Superior temporal gyrus (tissue), 1 donor: ENCODE measurements around the gene LCN15.
"Not testable (repeated sequence)": the region's sequence is repeated elsewhere in the genome, so short reads cannot be mapped to it uniquely, and the experiment has no call there.

Experiments
- DNase-seq: peaks from one replicate; pipeline ENCODE4 v3.0.0-alpha.2; 2016; ENCODE audit errors: extremely low spot score

Gene LCN15

GRCh38 chr9:136794281-136794999 lies 30.1 kb upstream of the LCN15 start:
- DNase-seq = no peak

DNA sequence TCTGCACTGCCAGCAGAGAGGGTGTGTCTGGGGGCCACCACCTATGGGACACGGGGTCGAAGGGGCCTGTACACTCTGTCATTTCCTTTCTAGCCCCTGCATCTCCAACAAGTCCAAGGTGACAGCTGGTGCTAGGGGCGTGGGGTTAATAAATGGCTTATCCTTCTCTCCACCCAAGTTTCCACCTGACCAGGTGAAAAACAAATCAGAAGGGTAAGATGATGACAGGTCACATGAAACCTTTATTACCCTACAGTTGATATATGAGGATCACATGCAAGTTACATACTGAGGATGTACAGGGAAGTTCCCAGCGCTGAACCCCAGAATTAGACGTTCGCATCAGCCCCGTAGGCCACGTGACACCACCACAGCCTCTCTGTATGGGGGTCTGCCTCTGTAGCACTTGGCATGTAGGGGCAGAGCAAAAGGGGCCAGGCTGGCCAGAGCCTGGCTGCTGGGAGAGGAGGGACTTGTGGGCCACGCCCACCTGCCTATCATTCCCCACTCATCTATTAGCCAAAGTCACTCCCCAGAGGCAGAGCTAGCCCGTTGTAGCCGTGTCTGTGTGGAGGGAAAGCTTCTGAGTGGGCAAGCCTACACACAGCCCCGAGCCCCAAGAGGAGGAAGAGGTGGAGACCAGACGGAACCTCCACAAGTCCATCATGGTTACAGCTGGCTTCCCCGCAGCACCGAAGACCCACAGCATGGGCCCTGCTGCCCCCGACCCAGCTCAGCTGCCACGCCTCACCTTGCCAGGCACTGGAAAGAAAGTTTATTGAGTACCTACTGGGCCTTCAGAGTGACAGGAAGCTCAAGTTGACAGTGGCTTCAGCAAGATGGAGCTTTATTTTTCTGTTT lies 29.0 kb upstream of the LCN15 start:
- no peak for DNase-seq

DNA sequence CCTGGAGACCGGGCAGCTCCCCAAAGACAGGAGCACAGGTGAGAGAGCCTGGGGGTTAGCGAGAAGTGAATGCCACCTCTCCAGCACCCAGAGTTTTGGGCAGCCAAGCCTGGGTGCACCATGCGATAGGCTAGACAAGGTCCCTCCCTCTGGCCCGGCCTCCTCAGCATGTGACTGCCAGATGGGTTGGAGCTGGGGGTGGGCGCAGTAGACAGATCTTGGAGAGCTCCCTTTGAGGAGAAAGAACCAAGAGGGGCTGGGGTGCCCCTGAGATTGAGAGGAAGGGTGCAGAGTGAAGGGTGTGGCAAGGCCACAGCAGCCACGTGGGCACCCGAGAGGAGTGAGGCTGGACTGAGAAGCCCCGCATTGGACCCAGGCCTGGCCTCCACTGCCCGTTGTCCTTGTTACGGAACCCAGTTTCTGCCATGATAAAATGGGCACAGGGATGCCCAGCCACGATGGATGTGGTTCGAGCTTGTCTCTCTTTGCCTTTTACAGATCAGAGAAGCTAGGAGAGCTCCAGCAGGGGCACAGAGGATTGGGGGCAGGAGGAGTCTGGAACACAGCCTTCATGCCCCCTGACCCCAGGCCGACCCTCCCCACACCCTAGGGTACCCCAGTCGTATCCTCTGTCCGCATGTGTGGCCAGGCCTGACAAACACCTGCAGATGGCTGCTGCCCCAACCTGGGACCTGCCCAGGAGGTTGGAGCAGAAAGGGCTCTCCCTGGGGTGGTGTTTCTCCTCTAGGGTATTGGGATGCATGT lies 28.2 kb upstream of the LCN15 start:
- no peak for DNase-seq

- no peak for DNase-seq
Measured at GRCh38 chr9:136791516-136792276, 27.4 kb upstream of the LCN15 start.

DNA sequence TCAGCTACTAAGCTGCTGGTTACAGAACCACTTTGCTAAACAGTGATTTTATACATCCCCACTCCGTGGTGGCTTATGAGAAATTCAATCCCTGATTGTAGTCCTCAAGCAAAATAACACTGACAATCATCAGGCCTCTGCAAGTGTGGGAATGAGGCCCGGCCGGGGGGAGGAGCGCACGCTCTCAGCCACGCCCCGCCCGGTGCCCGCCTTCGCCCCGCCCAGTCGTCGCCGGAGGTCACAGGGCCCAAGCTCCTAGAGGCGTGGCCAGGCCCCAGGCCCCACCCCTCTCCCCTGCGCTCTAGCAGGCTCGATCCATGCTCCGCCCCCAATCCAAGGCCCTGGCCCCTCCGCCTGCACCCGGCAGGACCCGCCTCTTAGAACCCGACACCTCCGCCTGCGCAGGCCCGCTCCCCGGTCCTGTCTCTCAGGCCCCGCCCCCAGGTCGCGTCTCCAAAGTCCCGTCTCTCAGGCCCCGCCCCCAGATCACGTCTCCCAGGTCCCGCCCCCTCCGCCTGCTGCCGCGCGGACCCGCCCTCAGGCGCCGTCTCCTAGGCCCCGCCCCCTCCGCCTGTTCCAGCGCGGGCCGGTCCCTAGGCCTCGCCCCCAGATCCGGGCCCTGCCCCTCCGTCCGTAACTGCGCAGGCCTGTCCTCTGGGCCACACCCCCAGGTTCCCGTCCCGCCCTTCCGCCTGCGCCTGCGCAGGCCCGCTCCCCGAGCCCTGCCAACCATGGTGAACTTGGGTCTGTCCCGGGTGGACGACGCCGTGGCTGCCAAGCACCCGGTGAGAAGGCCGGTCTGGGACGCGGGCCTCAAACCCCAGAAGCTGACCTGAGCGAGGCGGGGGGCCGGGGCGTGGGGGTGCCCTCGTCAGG lies 26.6 kb upstream of the LCN15 start, which contains the start of gene TMEM141:
TMEM141 (plus strand) TSS at position 705 of the 876 bp plus-strand sequence; CDS start at position 732, 27 bp downstream.
- peak; percentile 97 for DNase-seq

DNA sequence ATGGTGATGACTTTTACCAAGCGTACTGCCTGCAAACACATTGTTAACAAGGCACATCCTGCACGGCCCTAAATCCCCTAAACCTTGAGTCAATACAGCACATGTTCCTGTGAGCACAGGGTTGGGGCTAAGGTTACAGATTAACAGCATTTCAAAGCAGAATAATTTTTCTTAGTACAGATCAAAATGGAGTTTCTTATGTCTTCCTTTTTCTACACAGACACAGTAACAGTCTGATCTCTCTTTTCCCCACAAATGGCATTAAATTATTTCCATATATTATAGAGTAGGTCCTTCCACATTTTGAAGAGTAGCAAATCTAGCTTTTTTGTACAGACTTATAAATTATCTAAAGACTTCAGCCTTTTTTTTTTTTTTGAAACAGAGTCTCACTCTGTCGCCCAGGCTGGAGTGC lies 25.2 kb upstream of the LCN15 start:
- no peak for DNase-seq

DNA sequence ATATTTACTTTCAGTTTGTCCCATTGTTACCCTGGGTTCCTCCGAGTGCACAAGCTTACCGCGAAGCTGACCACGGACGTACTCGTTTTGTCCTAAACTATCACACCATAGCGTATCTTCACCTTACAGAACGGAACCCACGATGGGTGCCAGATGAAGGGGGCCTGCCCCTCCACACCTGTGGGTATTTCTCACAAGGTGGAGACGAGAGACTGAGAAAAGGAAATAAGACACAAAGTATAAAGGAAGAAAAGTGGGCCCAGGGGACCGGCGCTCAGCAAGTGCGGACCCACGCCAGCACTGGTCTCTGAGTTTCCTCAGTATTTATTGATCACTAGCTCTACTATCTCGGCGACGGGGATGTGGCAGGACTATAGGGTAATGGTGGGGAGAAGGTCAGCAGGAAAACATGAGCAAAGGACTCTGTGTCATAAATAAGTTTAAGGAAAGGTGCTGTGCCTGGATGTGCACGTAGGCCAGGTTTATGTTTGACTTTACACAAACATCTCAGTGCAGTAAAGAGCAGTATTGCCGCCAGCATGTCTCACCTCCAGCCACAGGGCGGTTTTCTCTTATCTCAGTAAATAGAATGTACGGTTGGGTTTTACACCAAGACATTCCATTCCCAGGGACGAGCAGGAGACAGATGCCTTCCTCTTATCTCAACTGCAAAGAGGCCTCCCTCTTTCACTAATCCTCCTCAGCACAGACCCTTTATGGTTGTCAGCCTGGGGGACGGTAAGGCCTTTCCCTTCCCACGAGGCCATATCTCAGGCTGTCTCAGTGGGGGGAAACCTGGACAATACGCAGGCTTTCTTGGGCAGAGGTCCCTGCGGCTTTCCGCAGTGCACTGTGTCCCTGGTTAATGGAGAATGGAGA lies 24.6 kb upstream of the LCN15 start:
- DNase-seq = not testable (repeated sequence)

GRCh38 chr9:136787690-136788400 lies 23.5 kb upstream of the LCN15 start:
- DNase-seq = peak; percentile 95

DNA sequence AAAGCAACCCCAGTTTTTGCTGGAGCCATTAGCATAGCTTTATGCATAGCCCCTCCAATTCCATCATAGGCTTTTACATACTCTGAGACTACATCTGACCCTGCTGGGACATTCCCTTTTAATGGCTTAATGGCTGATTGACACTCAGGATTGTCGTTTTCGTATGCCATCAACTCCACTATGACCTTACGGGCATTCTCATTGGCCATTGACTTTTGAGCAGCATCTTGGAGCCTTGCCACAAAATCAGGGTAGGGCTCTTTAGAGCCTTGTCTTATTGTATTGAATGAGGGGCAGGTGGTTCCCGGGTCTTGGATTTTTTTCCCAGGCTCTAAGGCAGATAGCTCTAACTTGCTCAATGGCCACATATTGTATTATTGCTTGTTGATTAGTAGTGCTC lies 22.7 kb upstream of the LCN15 start:
- DNase-seq = peak; percentile 56

- peak; percentile 84 for DNase-seq
Measured at GRCh38 chr9:136786451-136786850, 22.1 kb upstream of the LCN15 start.

GRCh38 chr9:136785565-136786355 lies 21.4 kb upstream of the LCN15 start:
- not testable (repeated sequence) for DNase-seq

DNA sequence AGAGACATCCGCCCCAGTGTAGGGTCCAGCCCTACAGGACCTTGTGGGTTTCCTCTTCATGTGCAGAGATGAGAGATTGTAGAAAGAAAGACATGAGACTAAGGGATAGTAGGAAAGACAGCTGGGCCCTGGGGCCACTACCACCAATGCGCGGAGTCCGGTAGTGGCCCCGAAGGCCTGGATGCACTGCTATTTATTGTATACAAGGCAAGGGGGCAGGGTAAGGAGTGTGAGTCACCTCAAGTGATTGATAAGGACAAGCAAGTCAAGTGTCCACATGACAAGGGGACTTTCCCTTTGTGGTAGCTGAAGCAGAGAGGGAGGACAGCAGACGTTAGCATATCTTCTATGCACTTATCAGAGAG lies 20.7 kb upstream of the LCN15 start:
- DNase-seq = no peak

DNA sequence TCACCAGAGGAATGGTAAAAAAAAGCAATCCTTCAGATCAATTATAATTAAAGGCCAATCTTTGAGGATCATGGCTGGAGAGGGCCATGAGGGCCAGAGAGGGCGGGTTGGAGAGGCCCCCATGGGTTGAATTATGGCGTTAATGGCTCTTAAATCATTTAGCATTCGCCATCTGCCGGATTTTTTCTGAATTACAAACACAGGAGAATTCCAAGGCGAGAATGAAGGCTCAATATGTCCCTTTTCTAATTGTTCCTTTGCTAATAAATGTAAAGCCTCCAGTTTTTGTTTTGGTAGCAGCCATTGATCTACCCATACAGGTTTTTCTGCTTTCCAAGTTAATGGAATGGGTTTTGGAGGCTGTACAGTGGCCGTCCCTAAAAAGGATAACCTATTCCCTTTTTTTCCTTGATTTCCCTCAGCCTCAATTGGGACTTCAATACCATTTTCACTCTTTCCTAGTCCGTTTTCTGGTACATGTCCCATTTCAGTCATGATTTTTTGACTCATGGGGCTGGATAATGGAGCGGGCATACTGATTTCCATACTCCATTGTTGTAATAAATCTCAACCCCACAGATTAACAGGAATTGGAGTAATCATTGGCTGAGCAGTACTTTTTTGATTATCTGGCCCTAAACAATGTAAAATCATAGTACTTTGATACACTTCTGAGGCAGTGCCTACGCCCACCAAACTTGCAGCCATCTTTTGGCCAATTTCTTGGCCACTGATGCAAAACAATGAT lies 20.1 kb upstream of the LCN15 start:
- peak; percentile 76 for DNase-seq

GRCh38 chr9:136782452-136782851 lies 18.1 kb upstream of the LCN15 start:
- no peak for DNase-seq

DNA sequence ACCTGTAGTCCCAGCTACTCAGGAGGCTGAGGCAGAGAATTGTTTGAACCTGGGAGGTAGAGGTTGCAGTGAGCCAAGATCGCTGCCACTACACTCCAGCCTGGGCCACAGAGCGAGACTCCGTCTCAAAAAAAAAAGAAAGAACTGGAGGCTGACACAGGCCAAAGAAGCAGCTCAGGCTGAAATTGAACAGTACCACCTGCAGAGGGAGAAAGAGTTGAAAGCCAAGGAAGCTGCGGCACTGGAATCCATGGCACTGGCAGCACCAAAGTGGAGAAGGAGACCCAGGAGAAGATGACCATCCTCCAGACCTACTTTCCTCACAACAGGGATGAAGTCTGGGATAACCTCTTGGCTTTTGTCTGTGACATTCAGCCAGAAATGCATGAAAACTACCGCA lies 15.5 kb upstream of the LCN15 start:
- DNase-seq = no peak

- DNase-seq = no peak
Measured at GRCh38 chr9:136777359-136777758, 13.0 kb upstream of the LCN15 start.

DNA sequence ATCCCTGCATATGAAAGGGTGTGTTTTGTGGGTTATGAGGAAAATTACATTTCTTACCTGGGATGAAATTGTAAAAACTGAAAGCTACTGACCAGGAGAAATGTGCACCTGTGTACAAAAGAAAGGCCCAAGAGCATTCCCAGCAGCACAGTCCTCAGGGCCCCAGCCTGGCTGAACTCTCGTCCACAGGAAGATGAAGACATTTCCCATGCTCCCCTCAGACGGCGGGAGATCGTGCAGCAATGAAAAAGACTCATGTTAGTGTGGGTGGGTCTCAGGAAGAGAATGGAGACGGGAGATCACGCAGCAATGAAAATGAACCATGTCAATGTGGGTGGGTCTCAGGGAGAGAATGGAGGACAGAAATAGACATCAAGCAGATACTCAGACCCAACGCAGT lies 12.6 kb upstream of the LCN15 start:
- DNase-seq = no peak
